ENCODE data around the gene NUP155.
"Not testable (repeated sequence)": the region's sequence is repeated elsewhere in the genome, so short reads cannot be mapped to it uniquely, and the experiment has no call there.

Gene NUP155

GRCh38 chr5:37275511-37275910 lies 95.4 kb downstream of the NUP155 start:
- no peak for DNase-seq

- DNase-seq: no peak
Observed at GRCh38 chr5:37272511-37272910, 98.4 kb downstream of the NUP155 start.

- not testable (repeated sequence) for DNase-seq
Observed at GRCh38 chr5:37268100-37268499, 102.8 kb downstream of the NUP155 start.

- DNase-seq: no peak
Observed at GRCh38 chr5:37255774-37256358, 115.0 kb downstream of the NUP155 start.

GRCh38 chr5:37254581-37254980 lies 116.3 kb downstream of the NUP155 start:
- no peak for DNase-seq

GRCh38 chr5:37251665-37252064 lies 119.2 kb downstream of the NUP155 start:
- DNase-seq: no peak

GRCh38 chr5:37249815-37250164 lies 121.1 kb downstream of the NUP155 start:
- no peak for DNase-seq

- DNase-seq: peak; percentile 78 to 92 (median 84)
Observed at GRCh38 chr5:37248970-37249814, 121.7 kb downstream of the NUP155 start, which contains the start of gene CPLANE1. TSS of gene CPLANE1 (minus strand) at chr5:37249376. CDS start at chr5:37247698, 1,678 bp downstream.

GRCh38 chr5:37248421-37248969 lies 122.4 kb downstream of the NUP155 start:
- peak; percentile 8 to 30 (median 16) for DNase-seq

- no peak for DNase-seq
Observed at GRCh38 chr5:37247496-37247895, 123.4 kb downstream of the NUP155 start.

- no peak for DNase-seq
Observed at GRCh38 chr5:37247036-37247435, 123.9 kb downstream of the NUP155 start.
